Mucosa of descending colon (tissue), 3 donors: ENCODE measurements around the gene NTN1. TPM values are rescaled to one million over a fixed set of nuclear protein-coding genes. Genes with fewer than 3 reads are reported as not detected.

Source experiments
- ATAC-seq: fragments of 200-7000 bp; cut with Tn5 transposase; one replicate; pipeline ENCODE4 v1.9.1; 2020; ENCODE audit warnings: mild to moderate bottlenecking, moderate library complexity
- DNase-seq, 3 donors: peaks; one replicate each; pipeline ENCODE4 v3.0.0-alpha.2; 2020
- H3K36me3 ChIP-seq: fragments of 200-600 bp; one replicate; pipeline ENCODE4 v1.8.0; 2021; ENCODE audit warnings: low read depth, mild to moderate bottlenecking
- H3K4me1 ChIP-seq: fragments of 200-600 bp; one replicate; pipeline ENCODE4 v1.8.0; 2021; ENCODE audit warnings: low read depth, mild to moderate bottlenecking
- H3K4me3 ChIP-seq: fragments of 200-600 bp; one replicate; pipeline ENCODE4 v1.8.0; 2021; ENCODE audit warnings: mild to moderate bottlenecking
- H3K9me3 ChIP-seq: fragments of 200-600 bp; one replicate; pipeline ENCODE4 v1.8.0; 2021; ENCODE audit warnings: mild to moderate bottlenecking
- CTCF ChIP-seq: fragments of 200-600 bp; IDR thresholded peaks from one replicate; pipeline ENCODE4 v1.8.0; 2022; ENCODE audit warnings: antibody characterized with exemption, mild to moderate bottlenecking
- intact Hi-C, 2 donors: fragments of 100-400 bp; cut with DNase I in 1 of 2; cut with micrococcal nuclease in 1 of 2; formaldehyde crosslinking; loops; one replicate each; pipeline versions ENCODE4 v1.11.0 to v1.11.1; 2022; cut with DNase I, micrococcal nuclease
- total RNA-seq, 3 donors: library from RNA; stranded (reverse); fragmentation: NEBNext Ultra II Directional in 2 of 3; extraction: Animal tissue kit (Norgen Biotek cat#: 25700) in 2 of 3; gene quantifications; one replicate each; pipeline versions ENCODE4 v1.2.1 to v1.2.4, GENCODE V29; 2021 to 2023
- donor health status: DM: no; HTN: no; CAD: no; lungs with moderate emphysema.
- donor health status: DM: no; HTN: no; CAD: no.
- donor health status: DM: no; HTN: yes; CAD: no.

The NTN1 gene
- total RNA-seq, 3 donors from 2014 or later, result 3.7 to 61.8 (median 4.0) TPM

- Histone ChIP-seq H3K4me1 (peaks cover 5% of the 10 kb centered on the region), H3K36me3 (no peaks in the 10 kb centered on the region), H3K4me3 (no peak overlapping the region), H3K9me3 (no peaks in the 10 kb centered on the region)
- intact Hi-C loops, result no loop called here
- no peak for TF ChIP-seq CTCF
- DNase-seq (no peak), ATAC-seq (no peak)
Measured at GRCh38 chr17:9009096-9009495, 12.2 kb upstream of the NTN1 start.

- H3K4me3 ChIP-seq, result no peak overlapping the region
- intact Hi-C loops, result no loop called here
- no peak for TF ChIP-seq CTCF
Measured at GRCh38 chr17:9009737-9010136, 11.6 kb upstream of the NTN1 start.

GRCh38 chr17:9011001-9011400, 10.3 kb upstream of the NTN1 start:
- H3K36me3 ChIP-seq, result no peaks in the 10 kb centered on the region
- no peaks in the 10 kb centered on the region for H3K9me3 ChIP-seq
- DNase-seq (no peak), ATAC-seq (no peak)
- H3K4me3 ChIP-seq, result no peak overlapping the region
- intact Hi-C loops, result no loop called here
- H3K4me1 ChIP-seq, result no peaks in the 10 kb centered on the region
- no peak for TF ChIP-seq CTCF

More at GRCh38 chr17:9009737-9010136, 11.6 kb upstream of the NTN1 start:
- no peaks in the 10 kb centered on the region for H3K9me3 ChIP-seq
- no peaks in the 10 kb centered on the region for H3K36me3 ChIP-seq
- ATAC-seq (peak; percentile 15), DNase-seq (no peak)
- H3K4me1 ChIP-seq, result no peaks in the 10 kb centered on the region

- Histone ChIP-seq H3K36me3 (no peaks in the 10 kb centered on the region), H3K4me1 (peaks cover 17% of the 10 kb centered on the region), H3K9me3 (no peaks in the 10 kb centered on the region), H3K4me3 (no peak overlapping the region)
- no peak for TF ChIP-seq CTCF
- intact Hi-C loops, result no loop called here
- DNase-seq, result peak in 1 of 3 donors; percentile 36
- ATAC-seq, result peak; percentile 71
Measured at GRCh38 chr17:9016941-9017552, 4.3 kb upstream of the NTN1 start.

- DNase-seq (no peak), ATAC-seq (no peak)
- no peaks in the 10 kb centered on the region for H3K36me3 ChIP-seq
- intact Hi-C loops, result no loop called here
- no peak for TF ChIP-seq CTCF
- no peak overlapping the region for H3K4me3 ChIP-seq
- no peaks in the 10 kb centered on the region for H3K9me3 ChIP-seq
- H3K4me1 ChIP-seq, result peaks cover 27% of the 10 kb centered on the region
Measured at GRCh38 chr17:9018726-9019125, 2.6 kb upstream of the NTN1 start.
